Thoracic aorta (tissue), 2 donors: ENCODE results near the gene LEPROT. TPM values are rescaled to one million over a fixed set of nuclear protein-coding genes. Genes with fewer than 3 reads are reported as not detected.

Experiments
- ATAC-seq: fragments of 150-250 bp; one replicate; pipeline ENCODE4 v1.8.0; 2017; ENCODE audit warnings: low read depth; ENCODE audit not compliant: insufficient number of reproducible peaks, low FRiP score
- DNase-seq: peaks from one replicate; pipeline ENCODE4 v3.0.0-alpha.2; 2020; ENCODE audit warnings: low spot score
- H3K27ac ChIP-seq, 2 donors: fragments of 200-600 bp; sonication (generic); 1 replicate in 1 of 2; 2 replicates in 1 of 2; pipeline ENCODE4 v1.5.1; 2016; ENCODE audit warnings: mild to moderate bottlenecking in 2 of 2, moderate library complexity in 2 of 2
- H3K27me3 ChIP-seq: fragments of 200-600 bp; sonication (generic); replicated peaks from 2 replicates; pipeline ENCODE4 v1.6.0; 2016; ENCODE audit warnings: mild to moderate bottlenecking; ENCODE audit not compliant: insufficient read depth
- H3K36me3 ChIP-seq: fragments of 200-600 bp; sonication (generic); one replicate; pipeline ENCODE4 v1.5.1; 2016
- H3K4me1 ChIP-seq, 2 donors: fragments of 200-600 bp; sonication (generic); 1 replicate in 1 of 2; 2 replicates in 1 of 2; pipeline versions ENCODE4 v1.5.1 to v1.6.0; 2016; ENCODE audit warnings: low read depth in 2 of 2, mild to moderate bottlenecking in 1 of 2; ENCODE audit not compliant: control insufficient read depth in 1 of 2
- H3K4me3 ChIP-seq: fragments of 200-600 bp; sonication (generic); 2 replicates; pipeline ENCODE4 v1.5.1; 2016; ENCODE audit warnings: mild to moderate bottlenecking
- H3K9me3 ChIP-seq: fragments of 200-600 bp; sonication (generic); 2 replicates; pipeline ENCODE4 v1.5.1; 2016
- CTCF ChIP-seq: fragments of 200-600 bp; sonication (generic); IDR thresholded peaks from one replicate; pipeline ENCODE4 v1.5.1; 2019; ENCODE audit warnings: antibody characterized with exemption
- total RNA-seq, 2 donors: library from RNA; depleted of rRNA; stranded (reverse); fragments of >200 nt; gene quantifications; one replicate each; pipeline versions ENCODE4 v1.1.0 to v1.2.3, GENCODE V29; 2016

The LEPROT gene
- total RNA-seq, 2 donors from 2014 or later = 79.5 to 82.9 TPM

GRCh38 chr1:65437616-65438015, 17.1 kb downstream of the LEPROT start:
- no peak for ATAC-seq
- no peak for TF ChIP-seq CTCF
- Histone ChIP-seq H3K4me3 (no peak overlapping the region), H3K27me3 (no peaks in the 10 kb centered on the region), H3K36me3 (no peaks in the 10 kb centered on the region), H3K9me3 (no peaks in the 10 kb centered on the region), H3K27ac (no peak overlapping the region), H3K4me1 (peaks cover 0 to 8% of the 10 kb centered on the region in 2 donors)
- no peak for DNase-seq

GRCh38 chr1:65440322-65440900, 19.9 kb downstream of the LEPROT start:
- no peak for ATAC-seq
- Histone ChIP-seq H3K4me1 (peaks cover 0 to 8% of the 10 kb centered on the region in 2 donors), H3K27me3 (no peaks in the 10 kb centered on the region), H3K4me3 (no peak overlapping the region), H3K27ac (no peak overlapping the region), H3K36me3 (no peaks in the 10 kb centered on the region), H3K9me3 (no peaks in the 10 kb centered on the region)
- no peak for DNase-seq
- TF ChIP-seq CTCF = no peak

GRCh38 chr1:65440915-65441314, 20.4 kb downstream of the LEPROT start:
- Histone ChIP-seq H3K27me3 (no peaks in the 10 kb centered on the region), H3K36me3 (no peaks in the 10 kb centered on the region), H3K4me1 (peaks cover 0 to 4% of the 10 kb centered on the region in 2 donors), H3K4me3 (no peak overlapping the region), H3K27ac (no peak overlapping the region), H3K9me3 (no peaks in the 10 kb centered on the region)
- ATAC-seq (no peak), DNase-seq (no peak)
- TF ChIP-seq CTCF = no peak

- DNase-seq = no peak
- Histone ChIP-seq H3K9me3 (no peaks in the 10 kb centered on the region), H3K27me3 (no peaks in the 10 kb centered on the region), H3K27ac (no peak overlapping the region), H3K4me3 (no peak overlapping the region), H3K36me3 (no peaks in the 10 kb centered on the region), H3K4me1 (no peaks in the 10 kb centered on the region)
- TF ChIP-seq CTCF = no peak
- ATAC-seq = no peak
Measured at GRCh38 chr1:65441464-65441863, 21.0 kb downstream of the LEPROT start.

GRCh38 chr1:65442442-65442841, 22.0 kb downstream of the LEPROT start:
- Histone ChIP-seq H3K9me3 (no peaks in the 10 kb centered on the region), H3K27ac (no peak overlapping the region), H3K4me1 (no peaks in the 10 kb centered on the region), H3K4me3 (no peak overlapping the region), H3K36me3 (no peaks in the 10 kb centered on the region), H3K27me3 (no peaks in the 10 kb centered on the region)
- ATAC-seq = no peak
- TF ChIP-seq CTCF = no peak
- no peak for DNase-seq
